CD4-positive, alpha-beta T cell treated with Interleukin-21 for 1 hour (primary cell): Measurements from ENCODE around the gene DIP2C.
"Not testable (repeated sequence)": the region's sequence is repeated elsewhere in the genome, so short reads cannot be mapped to it uniquely, and the experiment has no call there.

Experiments
- DNase-seq: peaks from one replicate; pipeline ENCODE4 v3.0.0-alpha.2; 2020

Gene DIP2C

DNA sequence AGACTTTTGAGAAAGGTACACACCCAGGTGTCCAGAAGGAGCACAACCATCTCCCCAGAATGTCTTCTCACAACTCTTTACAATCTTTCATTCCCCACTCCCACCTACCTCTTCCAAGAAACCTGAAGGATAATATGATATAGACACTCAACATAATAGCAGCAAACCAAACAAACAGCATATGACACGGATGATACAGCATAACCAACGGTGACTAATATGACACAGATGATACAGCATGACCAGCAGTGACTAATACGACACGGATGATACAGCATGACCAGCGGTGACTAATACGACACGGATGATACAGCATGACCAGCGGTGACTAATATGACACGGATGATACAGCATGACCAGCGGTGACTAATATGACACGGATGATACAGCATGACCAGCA is 264.7 kb downstream of the DIP2C start:
- not testable (repeated sequence) for DNase-seq

DNA sequence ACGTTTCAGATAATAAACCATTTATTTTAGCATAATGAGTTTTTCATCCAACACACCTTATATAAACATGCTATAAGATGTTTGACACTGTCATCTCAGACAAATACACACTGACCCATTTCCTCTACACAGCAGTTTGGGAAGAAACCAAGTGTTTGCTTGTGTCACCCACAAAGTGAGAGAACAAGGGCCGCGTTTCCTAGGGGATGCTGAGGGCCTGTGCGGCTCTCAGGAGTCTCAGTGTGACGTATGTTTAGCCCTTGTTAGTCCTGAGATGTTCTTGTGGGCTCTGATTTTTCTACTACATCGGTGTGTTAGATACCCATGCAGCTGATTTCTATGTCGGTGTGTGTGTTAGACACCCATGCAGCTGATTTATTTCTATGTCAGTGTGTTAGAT is 266.3 kb downstream of the DIP2C start:
- DNase-seq = no peak

GRCh38 chr10:422675-423074 is 266.8 kb downstream of the DIP2C start:
- DNase-seq = no peak

- no peak for DNase-seq
Observed at GRCh38 chr10:422241-422640, 267.2 kb downstream of the DIP2C start.

- no peak for DNase-seq
Observed at GRCh38 chr10:421170-421569, 268.3 kb downstream of the DIP2C start.

DNA sequence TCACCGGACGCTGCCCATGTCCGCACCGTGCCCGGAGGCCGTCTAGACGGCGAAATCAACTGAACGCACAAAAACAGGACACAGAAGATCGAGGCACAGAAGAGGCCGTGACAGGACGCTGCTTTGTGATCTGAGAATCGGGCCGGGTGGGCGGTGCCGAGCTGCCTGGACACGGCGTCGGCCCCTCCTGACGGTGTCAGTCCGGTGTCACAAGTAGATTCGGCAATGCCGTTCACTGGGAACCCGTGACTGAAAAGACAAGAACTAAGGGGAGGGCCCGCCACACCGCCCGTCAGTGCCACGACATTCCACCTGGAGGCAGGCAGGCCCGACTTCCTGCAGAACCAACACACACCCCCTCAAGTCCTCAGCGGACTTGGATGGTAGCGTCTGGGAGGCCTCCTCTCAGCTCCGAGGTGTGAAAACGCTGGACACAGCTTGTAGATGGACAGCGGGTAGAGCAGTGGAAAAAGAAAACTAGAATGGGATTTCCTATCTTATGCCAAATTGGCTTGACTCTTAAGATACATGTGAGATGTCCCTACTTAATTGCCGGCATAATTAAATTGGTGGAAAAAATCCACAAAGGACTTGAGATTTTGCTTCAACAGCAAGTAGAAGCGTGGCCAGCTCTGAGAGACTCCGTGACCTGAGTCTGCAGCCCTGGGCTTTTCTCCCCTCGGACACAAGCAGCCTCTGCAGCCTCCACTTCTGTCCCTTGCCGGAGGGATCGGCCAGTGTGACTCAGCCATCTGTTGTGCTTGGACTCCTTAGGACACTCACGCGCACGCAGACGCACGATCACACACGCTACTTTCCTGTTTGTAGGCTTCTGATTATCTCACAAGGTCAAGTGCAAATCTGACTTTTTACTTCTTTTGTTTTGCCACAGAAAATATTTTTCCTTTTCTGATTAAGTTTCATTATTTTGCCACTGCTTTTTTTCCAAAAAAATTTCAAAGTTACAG is 269.0 kb downstream of the DIP2C start:
- DNase-seq = no peak

GRCh38 chr10:418894-419293 is 270.6 kb downstream of the DIP2C start:
- DNase-seq = no peak

- no peak for DNase-seq
Observed at GRCh38 chr10:418226-418625, 271.2 kb downstream of the DIP2C start.

GRCh38 chr10:416091-416515 is 273.4 kb downstream of the DIP2C start:
- DNase-seq = no peak

DNA sequence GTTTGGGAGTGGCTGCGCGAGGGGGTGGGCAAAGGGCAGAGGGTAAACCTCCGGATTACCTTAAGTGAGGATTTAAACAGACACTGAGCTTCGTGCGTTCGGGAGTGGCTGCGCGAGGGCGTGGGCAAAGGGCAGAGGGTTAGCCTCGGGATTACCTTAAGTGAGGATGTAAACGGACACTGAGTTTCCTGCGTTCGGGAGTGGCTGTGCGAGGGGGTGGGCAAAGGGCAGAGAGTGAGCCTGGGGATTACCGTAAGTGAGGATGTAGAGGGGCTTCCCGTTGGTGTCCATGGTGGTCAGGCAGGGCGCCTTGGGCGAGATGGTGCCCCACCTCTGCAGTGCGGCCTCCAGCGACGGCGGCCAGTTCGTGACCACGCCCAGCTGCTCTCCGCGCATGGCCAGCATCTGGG is 275.8 kb downstream of the DIP2C start:
- no peak for DNase-seq

- DNase-seq = no peak
Observed at GRCh38 chr10:412109-412508, 277.4 kb downstream of the DIP2C start.

DNA sequence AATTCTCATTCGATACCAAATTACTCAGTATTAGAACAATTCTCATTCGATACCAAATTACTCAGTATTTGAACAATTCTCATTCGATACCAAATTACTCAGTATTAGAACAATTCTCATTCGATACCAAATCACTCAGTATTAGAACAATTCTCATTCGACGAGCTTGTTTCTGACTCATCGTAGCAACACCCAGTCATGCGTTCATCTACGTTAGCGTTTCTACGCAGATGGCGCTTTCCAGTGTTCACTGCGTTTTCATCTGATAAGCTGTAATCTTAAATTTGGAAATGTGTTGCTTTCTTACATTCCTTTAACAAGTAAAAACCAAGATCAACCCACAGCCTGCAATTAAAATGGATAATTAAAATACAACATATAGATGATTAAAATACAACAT is 277.9 kb downstream of the DIP2C start:
- DNase-seq = no peak

DNA sequence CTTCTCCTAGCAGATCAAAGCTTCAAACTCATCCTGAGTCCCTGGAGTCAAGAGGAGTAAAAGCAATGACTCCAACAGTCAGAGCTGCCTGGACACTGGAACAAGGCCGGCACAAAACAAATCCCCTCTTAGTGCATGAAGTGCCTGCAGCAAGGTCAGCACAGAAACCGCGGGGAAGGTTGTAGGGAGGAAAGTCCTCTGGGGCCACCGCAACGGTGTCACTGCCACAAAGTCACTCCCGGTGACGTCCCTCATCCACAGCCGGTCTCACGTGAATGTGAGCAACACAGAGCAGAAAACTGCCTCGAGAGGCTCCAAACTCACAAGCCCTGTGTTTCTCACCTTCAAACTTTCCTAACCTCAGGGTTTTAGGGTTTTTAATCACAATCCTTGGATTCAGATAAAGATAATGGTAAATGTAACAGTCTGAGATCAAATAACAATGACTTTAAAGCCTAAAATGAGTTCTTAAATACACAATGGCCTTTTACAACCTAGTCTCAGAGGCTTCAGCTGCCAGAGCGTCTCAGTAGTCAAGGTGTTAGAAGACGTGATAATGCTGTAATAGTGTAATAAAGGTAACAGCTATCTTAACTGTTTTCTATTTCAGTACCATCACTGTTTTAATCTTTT is 279.9 kb downstream of the DIP2C start:
- no peak for DNase-seq

GRCh38 chr10:408236-408635 is 281.2 kb downstream of the DIP2C start:
- DNase-seq = no peak

DNA sequence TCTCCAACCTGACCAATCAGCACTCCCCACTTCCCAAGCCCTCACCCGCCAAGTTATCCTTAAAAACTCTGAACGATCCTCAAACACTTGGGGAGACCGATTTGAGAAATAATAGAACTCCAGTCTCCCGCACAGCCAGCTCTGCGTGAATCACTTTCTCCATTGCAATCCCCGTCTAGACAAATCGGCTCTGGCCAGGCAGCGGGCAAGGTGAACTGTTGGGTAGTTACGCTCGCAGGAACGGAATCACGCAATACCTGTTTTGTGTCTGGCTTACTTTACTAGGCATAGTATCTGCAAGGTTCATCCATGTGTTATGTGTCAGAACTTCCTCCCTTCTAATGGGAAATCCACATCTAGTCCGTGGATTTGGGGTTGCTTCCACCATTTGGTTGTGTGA is 282.5 kb downstream of the DIP2C start:
- DNase-seq = no peak

- no peak for DNase-seq
Observed at GRCh38 chr10:405648-406047, 283.8 kb downstream of the DIP2C start.

DNA sequence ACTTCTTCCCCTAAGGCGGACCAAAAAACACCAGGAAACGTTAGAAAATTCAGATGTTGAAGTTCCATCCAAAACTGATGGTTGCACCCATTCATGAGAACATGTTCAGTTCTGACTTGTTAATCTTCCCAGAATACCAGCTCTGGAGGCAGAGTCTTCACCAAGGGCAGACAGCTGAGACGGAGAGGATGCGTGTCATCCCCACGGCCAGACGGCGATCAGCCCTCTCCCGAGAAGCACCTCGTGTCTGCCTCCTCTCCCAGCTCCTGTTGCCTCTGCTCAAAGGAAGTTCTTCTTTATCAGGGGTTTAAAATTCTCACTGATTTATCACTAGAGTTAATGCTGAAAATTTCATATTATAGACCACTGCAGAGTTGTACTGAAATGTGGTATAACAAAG is 284.5 kb downstream of the DIP2C start:
- DNase-seq = no peak

GRCh38 chr10:404346-404745 is 285.1 kb downstream of the DIP2C start:
- no peak for DNase-seq

DNA sequence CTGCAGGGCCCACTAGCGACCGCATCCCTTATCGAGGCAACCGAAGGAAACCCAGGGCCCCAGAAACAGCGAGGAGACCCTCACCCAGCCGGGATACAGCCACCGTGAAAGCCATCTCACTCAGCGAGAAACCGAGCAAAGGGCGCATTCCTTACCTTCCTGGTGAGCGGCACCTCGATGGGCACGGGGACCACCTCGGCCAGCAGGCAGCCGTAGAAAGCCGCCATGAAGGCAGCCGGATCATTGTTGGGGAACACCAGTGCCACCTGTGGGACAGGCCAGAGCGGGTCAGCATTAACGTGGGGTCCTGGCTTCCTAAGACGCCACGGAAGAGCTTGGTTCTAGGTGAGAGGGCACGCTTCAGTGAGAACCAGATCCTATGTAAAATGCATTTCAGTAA is 290.5 kb downstream of the DIP2C start:
- no peak for DNase-seq

- DNase-seq = no peak
Observed at GRCh38 chr10:397321-398068, 292.0 kb downstream of the DIP2C start.

DNA sequence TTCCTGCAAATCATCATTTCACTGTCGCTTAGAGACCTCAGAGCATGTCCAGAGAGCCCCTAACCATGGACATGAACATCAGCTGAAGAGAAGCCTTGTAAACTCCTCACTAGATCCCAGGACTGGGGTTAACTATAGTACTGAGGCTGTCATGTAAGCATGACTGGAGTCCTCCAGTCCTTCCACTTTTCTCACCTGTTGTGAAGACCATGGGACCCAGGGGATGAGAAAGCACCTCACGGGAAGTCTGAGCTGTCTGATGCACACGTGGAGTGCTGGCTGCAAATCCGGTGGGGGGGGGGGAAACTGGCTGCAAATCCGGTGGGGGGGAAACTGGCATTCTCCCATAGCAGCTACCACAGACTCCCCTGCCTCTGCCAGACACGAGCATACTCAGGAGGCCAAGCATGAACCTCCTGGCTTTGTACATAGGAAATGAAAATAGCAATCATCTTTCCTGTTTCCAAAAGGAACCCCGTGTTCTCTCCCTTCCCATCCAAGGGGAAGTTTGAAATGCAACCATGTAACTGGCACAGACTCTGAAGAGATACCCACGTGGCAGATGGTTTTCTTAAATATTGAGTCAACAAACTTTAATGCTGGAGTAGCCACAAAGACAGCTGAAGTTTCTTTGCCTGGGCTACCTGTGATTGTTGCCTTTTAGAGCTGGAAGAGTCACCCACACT is 292.8 kb downstream of the DIP2C start:
- DNase-seq = no peak

DNA sequence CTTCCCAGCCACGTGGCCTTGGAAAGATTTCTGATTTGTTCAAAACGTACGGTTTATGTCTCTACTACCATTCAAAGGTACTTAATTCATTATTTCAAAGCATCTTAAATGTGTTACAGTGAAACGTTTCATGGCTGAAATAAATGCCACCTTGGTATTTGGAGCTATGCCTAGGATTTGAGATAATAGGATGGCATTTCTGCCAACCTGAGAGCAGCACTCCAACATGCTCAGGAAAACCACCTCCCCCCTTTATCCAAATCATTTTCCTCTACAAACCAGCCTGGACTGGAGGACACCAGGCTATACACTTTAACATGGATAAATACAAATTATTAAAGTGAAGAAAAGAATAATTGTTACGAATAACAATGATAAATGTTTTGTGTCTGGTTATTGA is 293.4 kb downstream of the DIP2C start:
- DNase-seq = no peak

DNA sequence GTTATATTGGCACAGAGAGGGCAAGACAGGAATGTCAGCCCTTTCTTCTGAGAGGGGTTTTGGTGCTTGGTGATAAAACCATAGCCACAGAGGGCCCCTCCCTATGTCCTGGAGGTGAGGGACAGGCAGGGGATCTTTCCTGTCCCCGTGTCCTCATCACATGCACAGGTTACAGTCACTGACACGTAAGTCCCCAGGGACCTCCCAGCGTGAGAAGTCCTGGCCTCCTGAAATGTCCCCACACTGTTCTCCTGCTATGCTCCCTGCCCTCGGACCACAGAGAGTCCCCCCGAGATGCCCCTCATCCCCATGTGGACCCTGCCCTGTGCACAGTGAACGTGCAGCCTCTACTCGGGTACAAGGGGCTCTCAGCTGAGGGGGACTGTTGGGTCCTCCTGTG is 293.8 kb downstream of the DIP2C start:
- DNase-seq = no peak
